Panc1 (cell line): ENCODE data around the gene SYF2. TPM values are rescaled to one million over a fixed set of nuclear protein-coding genes. Genes with fewer than 3 reads are reported as not detected.

Experiments used
- ATAC-seq: fragments of 200-7000 bp; cut with Tn5 transposase; 2 replicates; pipeline ENCODE4 v1.9.1; 2020; ENCODE audit warnings: mild to moderate bottlenecking, moderate library complexity
- BruUV-seq: library from RNA; stranded (reverse); fragments of 400-500 nt; replicated peaks from 2 replicates; lab custom pipeline; 2021; lab: Mats Ljungman, UMichigan
- CTCF ChIA-PET: fragments of 300-600 bp; sonication (Branson Sonifier 250); formaldehyde crosslinking; loops from one replicate; lab custom pipeline; 2022; ENCODE audit warnings: antibody characterized with exemption; lab: Charles Lee
- POLR2A ChIA-PET: fragments of 300-600 bp; sonication (Branson Sonifier 250); formaldehyde crosslinking; loops from one replicate; lab custom pipeline; 2022; ENCODE audit warnings: antibody characterized with exemption; lab: Charles Lee
- DNase-seq: peaks from one replicate; pipeline ENCODE4 v3.0.0-alpha.2; 2010; ENCODE audit warnings: low read depth, low spot score
- H3K27ac ChIP-seq: 2 replicates; pipeline ENCODE4 v1.5.1; 2011; ENCODE audit warnings: mild to moderate bottlenecking, low read length, inconsistent platforms
- H3K27me3 ChIP-seq: fragments of 200-500 bp; sonication (Bioruptor generic); 2 replicates; pipeline ENCODE4 v1.6.0; 2014; ENCODE audit warnings: low read length, inconsistent platforms; ENCODE audit not compliant: control insufficient read depth, insufficient read depth
- H3K36me3 ChIP-seq: fragments of 200-500 bp; sonication (Bioruptor generic); 2 replicates; pipeline ENCODE4 v1.5.1; 2014; ENCODE audit warnings: inconsistent platforms, mild to moderate bottlenecking, low read length, moderate library complexity; ENCODE audit not compliant: control insufficient read depth, insufficient read depth
- H3K4me1 ChIP-seq: 2 replicates; pipeline ENCODE4 v1.5.1; 2011; ENCODE audit warnings: inconsistent platforms, mild to moderate bottlenecking, low read length, moderate library complexity; ENCODE audit not compliant: control insufficient read depth, insufficient read depth
- H3K4me3 ChIP-seq, 2 experiments: 2 replicates each; pipeline ENCODE4 v1.5.1; 2011 to 2012; ENCODE audit warnings: low read depth in 2 of 2, low read length in 2 of 2, mild to moderate bottlenecking in 2 of 2, inconsistent platforms in 1 of 2, moderate library complexity in 1 of 2
- H3K9me3 ChIP-seq: fragments of 200-500 bp; sonication (Bioruptor generic); 2 replicates; pipeline ENCODE4 v1.5.1; 2014; ENCODE audit warnings: low read depth, mild to moderate bottlenecking, inconsistent platforms, low read length, moderate library complexity; ENCODE audit not compliant: control insufficient read depth, insufficient read depth
- POLR2AphosphoS5 ChIP-seq: IDR thresholded peaks from 2 replicates; pipeline ENCODE4 v1.6.1; 2012; ENCODE audit warnings: mild to moderate bottlenecking, low read depth, low read length, moderate library complexity
- SIN3A ChIP-seq: IDR thresholded peaks from 2 replicates; pipeline ENCODE4 v1.6.1; 2012; ENCODE audit warnings: low read depth, mild to moderate bottlenecking, low read length, moderate library complexity, borderline replicate concordance; ENCODE audit not compliant: insufficient read depth
- TCF7L2 ChIP-seq: IDR thresholded peaks from 2 replicates; pipeline ENCODE4 v1.6.1; 2011; ENCODE audit warnings: mild to moderate bottlenecking, low read depth, low read length, inconsistent platforms
- in situ Hi-C: cut with HindIII; loops from 2 replicates; pipeline ENCODE4 v1.10.0; 2016; ENCODE audit warnings: low sequenced_read_pairs, low pct_unique_long_range_greater_than_20kb
- intact Hi-C: fragments of 100-400 bp; cut with micrococcal nuclease; formaldehyde crosslinking; loops from one replicate; pipeline ENCODE4 v1.10.0; 2022; ENCODE audit not compliant: unreplicated experiment
- total RNA-seq: library from RNA; stranded (reverse); gene quantifications from one replicate; pipeline ENCODE4 v1.2.1, GENCODE V29; 2021; ENCODE audit not compliant: unreplicated experiment
- TF ChIP-seq, protein P1 (sequence below), 2 experiments: IDR thresholded peaks; 2 replicates each; pipeline ENCODE4 v1.6.1; 2011 to 2012; ENCODE audit warnings: low read depth in 2 of 2, control low read depth in 1 of 2, low read length in 1 of 2, mild to moderate bottlenecking in 1 of 2, moderate library complexity in 1 of 2; ENCODE audit not compliant: insufficient read depth in 1 of 2
- TF ChIP-seq, protein P2 (sequence below): fragments of 450-650 bp; IDR thresholded peaks from 2 replicates; pipeline ENCODE4 v1.5.1; 2017; ENCODE audit warnings: mild to moderate bottlenecking

The SYF2 gene
- total RNA-seq, 1 experiment from 2014 or later: 28.9 TPM

DNA sequence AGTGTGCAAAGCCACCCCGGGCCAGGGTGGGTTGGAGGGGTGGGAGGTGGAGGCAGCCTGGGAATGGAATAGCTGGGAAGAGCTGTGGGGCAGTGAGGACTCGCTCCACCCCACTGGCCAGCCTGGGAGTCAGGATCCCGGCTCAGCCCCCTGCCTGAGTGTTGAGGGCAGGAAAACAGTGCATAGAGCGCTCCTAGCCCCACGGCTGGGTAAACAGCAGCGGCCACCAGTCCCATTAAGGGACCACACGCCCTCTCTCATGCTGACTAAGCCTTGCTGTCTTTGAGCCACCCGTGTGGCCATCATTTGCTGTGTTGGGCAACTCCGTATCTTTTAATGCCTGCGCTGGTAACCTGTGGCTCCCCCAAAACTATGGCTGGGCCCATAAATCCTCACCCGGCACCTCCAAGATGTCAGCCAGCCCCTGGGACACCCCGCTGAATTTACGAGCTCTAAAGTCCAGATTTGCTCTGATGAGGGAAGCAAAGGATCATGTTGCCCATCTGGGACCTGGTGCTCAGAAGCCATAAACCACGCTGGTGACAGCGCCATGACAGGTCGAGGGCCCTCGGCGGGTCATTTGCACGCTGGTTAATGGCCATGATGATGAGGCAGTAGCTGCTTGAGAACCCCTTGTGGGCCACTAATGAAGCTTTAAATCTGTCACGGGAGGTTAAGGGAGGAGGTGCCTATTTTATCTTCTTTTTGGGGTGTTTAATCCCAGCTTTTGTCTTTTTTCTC is 34.9 kb downstream of the SYF2 start:
- no peak overlapping the region for H3K27ac ChIP-seq
- no peaks in the 10 kb centered on the region for H3K27me3 ChIP-seq
- POLR2A ChIA-PET: no interaction called here
- intact Hi-C loops: no loop called here
- H3K4me3 ChIP-seq: no peak overlapping the region
- no peaks in the 10 kb centered on the region for H3K9me3 ChIP-seq
- DNase-seq (no peak), ATAC-seq (no peak)
- no peaks in the 10 kb centered on the region; the same call in 1 of the 2 replicates for H3K4me1 ChIP-seq
- in situ Hi-C loops: no loop called here
- BruUV-seq: no TSS peak
- TF ChIP-seq SIN3A (no peak), TCF7L2 (no peak), POLR2AphosphoS5 (no peak)
- TF ChIP-seq, protein P1, sequence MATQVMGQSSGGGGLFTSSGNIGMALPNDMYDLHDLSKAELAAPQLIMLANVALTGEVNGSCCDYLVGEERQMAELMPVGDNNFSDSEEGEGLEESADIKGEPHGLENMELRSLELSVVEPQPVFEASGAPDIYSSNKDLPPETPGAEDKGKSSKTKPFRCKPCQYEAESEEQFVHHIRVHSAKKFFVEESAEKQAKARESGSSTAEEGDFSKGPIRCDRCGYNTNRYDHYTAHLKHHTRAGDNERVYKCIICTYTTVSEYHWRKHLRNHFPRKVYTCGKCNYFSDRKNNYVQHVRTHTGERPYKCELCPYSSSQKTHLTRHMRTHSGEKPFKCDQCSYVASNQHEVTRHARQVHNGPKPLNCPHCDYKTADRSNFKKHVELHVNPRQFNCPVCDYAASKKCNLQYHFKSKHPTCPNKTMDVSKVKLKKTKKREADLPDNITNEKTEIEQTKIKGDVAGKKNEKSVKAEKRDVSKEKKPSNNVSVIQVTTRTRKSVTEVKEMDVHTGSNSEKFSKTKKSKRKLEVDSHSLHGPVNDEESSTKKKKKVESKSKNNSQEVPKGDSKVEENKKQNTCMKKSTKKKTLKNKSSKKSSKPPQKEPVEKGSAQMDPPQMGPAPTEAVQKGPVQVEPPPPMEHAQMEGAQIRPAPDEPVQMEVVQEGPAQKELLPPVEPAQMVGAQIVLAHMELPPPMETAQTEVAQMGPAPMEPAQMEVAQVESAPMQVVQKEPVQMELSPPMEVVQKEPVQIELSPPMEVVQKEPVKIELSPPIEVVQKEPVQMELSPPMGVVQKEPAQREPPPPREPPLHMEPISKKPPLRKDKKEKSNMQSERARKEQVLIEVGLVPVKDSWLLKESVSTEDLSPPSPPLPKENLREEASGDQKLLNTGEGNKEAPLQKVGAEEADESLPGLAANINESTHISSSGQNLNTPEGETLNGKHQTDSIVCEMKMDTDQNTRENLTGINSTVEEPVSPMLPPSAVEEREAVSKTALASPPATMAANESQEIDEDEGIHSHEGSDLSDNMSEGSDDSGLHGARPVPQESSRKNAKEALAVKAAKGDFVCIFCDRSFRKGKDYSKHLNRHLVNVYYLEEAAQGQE (IDR thresholded peaks at IDR 0.05; ENCODE audit: insufficient read depth in 1 of 2, low read depth in 2 of 2, low read length in 1 of 2): no peak
- TF ChIP-seq, protein P2, sequence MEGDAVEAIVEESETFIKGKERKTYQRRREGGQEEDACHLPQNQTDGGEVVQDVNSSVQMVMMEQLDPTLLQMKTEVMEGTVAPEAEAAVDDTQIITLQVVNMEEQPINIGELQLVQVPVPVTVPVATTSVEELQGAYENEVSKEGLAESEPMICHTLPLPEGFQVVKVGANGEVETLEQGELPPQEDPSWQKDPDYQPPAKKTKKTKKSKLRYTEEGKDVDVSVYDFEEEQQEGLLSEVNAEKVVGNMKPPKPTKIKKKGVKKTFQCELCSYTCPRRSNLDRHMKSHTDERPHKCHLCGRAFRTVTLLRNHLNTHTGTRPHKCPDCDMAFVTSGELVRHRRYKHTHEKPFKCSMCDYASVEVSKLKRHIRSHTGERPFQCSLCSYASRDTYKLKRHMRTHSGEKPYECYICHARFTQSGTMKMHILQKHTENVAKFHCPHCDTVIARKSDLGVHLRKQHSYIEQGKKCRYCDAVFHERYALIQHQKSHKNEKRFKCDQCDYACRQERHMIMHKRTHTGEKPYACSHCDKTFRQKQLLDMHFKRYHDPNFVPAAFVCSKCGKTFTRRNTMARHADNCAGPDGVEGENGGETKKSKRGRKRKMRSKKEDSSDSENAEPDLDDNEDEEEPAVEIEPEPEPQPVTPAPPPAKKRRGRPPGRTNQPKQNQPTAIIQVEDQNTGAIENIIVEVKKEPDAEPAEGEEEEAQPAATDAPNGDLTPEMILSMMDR: no peak
- CTCF ChIA-PET: no interaction called here
- H3K36me3 ChIP-seq: no peaks in the 10 kb centered on the region

DNA sequence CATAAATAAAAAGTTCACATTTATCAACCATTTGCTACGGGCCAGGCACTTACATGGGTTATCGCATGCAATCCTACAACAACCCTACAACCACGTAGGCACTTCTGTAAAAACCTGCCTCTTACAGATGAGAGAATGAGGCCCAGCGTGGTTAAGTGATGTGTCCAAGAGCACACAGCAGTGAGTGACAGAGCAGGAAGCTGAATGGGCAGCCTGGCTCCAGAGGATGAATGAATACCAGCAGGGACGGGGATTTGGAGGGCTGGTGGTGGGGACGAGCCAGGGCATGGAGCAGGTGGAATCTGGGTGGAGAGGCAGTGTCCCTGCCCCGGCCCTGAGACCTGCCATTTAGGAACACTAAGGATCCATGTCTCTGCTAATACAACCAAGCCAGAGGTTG is 35.5 kb downstream of the SYF2 start:
- ChIA-PET CTCF (no interaction called here), POLR2A (no interaction called here)
- DNase-seq: no peak
- BruUV-seq: no TSS peak
- TF ChIP-seq SIN3A: no peak
- TF ChIP-seq TCF7L2: no peak
- TF ChIP-seq POLR2AphosphoS5: no peak
- TF ChIP-seq, protein P2: no peak
- TF ChIP-seq, protein P1 (IDR thresholded peaks at IDR 0.05; ENCODE audit: insufficient read depth in 1 of 2, low read depth in 2 of 2, low read length in 1 of 2): no peak
- no peak for ATAC-seq
- no peaks in the 10 kb centered on the region for H3K9me3 ChIP-seq
- in situ Hi-C loops (no loop called here), intact Hi-C loops (no loop called here)
- H3K36me3 ChIP-seq: no peaks in the 10 kb centered on the region
- H3K4me1 ChIP-seq: no peaks in the 10 kb centered on the region; the same call in 1 of the 2 replicates
- no peak overlapping the region for H3K4me3 ChIP-seq
- H3K27ac ChIP-seq: no peak overlapping the region
- H3K27me3 ChIP-seq: no peaks in the 10 kb centered on the region
